IPS-NIHi7 (cell line): ENCODE measurements around the gene BOK.
"Not testable (repeated sequence)": the region's sequence is repeated elsewhere in the genome, so short reads cannot be mapped to it uniquely, and the experiment has no call there.

Experiments
- DNase-seq: peaks from one replicate; pipeline ENCODE4 v3.0.0; 2012; ENCODE audit warnings: mixed read lengths; ENCODE audit errors: extremely low spot score

BOK gene

GRCh38 chr2:241571821-241572620, 13.5 kb downstream of the BOK start:
- DNase-seq = no peak

DNA sequence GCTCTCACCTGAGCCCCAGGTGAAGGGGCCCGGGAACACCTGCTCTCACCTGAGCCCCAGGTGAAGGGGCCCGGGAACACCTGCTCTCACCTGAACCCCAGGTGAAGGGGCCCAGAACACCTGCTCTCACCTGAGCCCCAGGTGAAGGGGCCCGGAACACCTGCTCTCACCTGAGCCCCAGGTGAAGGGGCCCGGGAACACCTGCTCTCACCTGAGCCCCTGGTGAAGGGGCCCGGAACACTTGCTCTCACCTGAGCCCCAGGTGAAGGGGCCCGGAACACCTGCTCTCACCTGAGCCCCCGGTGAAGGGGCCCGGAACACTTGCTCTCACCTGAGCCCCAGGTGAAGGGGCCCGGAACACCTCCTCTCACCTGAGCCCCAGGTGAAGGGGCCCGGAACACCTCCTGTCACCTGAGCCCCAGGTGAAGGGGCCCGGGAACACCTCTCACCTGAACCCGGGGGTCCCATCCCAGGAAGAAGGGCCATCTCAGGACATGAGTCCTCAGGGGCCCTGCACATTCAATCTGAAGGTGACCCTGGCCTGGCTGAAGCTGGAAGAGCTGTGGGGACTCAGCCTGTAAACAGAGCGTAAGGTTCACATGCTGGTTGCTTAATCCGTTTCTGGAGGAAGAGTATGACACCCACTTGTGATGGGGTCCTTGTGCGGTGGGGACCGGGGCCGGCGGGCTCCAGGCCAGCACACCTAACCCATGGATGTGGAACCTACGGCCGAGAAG, 14.5 kb downstream of the BOK start:
- DNase-seq = not testable (repeated sequence)

DNA sequence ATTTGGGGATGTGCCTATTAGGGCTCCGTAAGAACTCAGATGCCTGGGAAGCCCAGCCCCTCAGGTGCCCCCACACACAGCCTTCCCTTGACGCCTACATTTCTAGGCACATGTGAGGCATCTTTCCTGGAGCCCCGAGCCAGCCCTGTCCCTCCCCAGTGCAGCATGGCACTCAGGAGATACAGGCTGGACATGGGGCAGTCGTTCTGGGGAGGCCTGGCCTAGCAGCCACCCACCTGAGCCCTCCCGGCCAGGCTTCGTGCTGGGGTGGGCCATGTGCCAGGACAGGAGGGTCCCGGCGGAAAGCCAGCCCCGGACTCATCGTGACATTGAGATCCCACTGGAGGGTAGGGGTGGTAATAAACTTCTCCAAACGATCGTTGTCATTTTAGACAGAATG, 15.2 kb downstream of the BOK start:
- DNase-seq = no peak

GRCh38 chr2:241574911-241575623, 16.5 kb downstream of the BOK start:
- no peak for DNase-seq

- no peak for DNase-seq
Observed at GRCh38 chr2:241575624-241576292, 17.2 kb downstream of the BOK start.

GRCh38 chr2:241576293-241576654, 17.7 kb downstream of the BOK start:
- DNase-seq = peak; percentile 34

DNA sequence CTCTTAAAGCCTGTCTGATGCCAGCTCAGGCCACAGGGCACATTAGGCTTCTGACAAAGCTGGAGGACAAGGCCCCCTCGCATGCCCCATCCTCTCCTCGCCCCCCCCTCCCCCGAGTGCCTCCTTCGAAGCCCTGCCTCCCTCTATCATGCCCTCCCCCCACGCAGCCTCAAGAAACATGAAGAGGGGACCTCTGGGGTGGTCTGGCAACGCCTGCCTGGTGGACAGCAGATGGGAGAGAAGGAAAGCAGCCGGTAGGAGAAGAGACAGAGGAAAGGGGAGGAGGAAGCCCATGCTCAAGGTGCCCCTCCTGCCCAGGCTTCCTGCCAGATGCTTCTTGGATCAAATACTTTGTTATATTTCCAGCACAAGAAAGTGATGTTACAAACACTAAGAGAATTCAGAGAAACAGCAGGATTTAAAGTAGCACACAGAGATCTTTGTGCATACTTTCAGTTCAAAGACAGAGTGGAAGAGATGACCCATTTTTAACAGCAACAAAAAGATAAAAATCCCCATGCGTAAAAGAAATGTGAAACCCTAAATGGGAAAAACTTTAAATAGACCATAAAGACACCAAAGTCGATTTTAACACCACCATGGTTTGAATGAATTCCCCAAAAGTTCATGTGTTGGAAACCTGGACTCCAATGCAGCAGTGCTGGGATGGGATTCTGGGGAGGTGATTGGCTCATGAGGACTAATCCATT, 19.0 kb downstream of the BOK start:
- DNase-seq = no peak

DNA sequence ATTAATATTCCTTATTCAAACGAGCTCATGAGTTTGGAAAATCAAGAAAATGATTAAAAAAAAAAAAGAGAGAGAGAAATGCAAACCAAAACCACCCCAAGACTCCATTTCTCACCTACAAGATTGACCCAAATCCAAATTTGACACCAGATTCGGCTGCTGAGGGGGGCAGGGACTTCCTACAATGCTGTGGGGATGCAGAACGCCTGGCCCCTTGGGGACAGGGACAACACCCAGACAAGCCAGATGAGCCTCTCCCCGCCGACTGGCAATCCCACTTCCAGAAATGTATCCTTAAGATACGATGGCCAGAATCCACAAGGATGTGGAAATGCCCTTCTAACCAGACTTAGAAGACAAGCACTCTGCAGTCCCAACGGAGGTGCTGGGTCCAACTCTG, 20.7 kb downstream of the BOK start:
- DNase-seq = no peak

DNA sequence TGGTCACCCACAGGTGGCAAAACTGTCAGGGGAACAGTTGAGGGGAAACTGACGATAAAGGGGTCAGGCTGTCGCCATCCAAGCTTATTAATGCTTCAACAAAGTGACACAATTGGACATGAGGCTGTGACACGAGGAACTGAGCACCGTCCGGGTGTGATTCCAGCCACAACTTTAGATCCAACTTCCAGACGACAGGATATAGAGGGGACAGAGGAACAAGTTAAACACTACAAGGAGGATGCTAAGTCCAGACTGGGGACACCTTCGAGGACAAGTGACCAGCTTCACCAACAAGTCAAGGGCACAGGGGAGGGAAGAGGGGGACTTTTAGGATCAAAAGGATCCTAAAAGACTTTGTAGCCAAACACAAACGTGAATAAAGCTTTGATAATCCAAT, 23.8 kb downstream of the BOK start:
- DNase-seq = no peak

- no peak for DNase-seq
Observed at GRCh38 chr2:241582806-241583205, 24.3 kb downstream of the BOK start.

DNA sequence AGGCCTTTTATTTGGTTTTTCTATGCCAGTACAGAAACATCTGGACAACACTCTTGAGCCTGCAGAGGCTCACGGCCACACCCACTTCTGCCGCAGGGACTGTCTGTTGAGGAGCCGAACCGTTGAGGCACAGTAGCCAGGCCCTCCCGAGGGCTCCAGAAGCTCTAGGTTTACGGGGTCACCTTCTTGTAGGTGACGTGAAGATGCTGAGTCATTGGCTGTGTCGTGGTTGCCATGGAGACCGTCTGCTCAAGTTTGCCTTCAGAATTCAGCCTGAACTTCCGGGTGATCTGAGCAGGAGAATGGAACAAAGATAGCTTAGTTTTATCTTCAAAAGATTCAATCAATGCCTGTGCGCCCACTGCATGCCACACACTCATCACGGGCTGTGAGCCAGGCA, 25.9 kb downstream of the BOK start:
- peak; percentile 54 for DNase-seq

DNA sequence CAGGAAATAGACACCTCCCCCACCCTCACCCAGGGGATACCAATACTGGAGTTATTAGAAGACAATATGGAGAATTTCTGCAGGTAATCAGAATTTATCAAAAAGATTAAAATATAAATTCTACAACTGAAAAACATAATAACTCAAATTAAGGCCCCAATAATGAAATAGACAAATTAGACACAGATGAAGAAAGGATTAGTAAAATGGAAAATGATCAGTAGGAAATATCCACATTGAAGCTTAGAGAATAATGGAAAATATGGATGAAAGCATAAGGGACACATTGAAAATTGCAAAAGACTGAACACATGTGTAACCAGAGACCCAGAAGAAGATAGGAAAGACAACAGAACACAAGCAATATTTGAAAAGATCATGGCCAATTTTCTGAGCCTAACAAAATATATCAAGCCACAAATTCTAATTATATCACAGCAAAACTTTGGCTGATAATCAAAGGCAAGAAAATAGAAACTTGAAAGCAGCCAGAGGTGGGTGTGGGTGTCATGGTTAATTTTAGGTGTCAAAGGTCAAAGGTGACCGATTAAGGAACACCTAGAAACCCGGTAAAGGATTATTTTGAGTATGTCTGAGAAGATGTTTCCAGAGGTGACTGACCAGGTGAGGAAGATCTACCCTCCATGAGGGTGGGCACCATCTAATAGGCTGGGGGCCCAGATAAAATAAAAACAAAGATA, 28.2 kb downstream of the BOK start:
- no peak for DNase-seq

- DNase-seq = not testable (repeated sequence)
Observed at GRCh38 chr2:241589863-241590262, 31.3 kb downstream of the BOK start.

- not testable (repeated sequence) for DNase-seq
Observed at GRCh38 chr2:241590496-241591455, 32.2 kb downstream of the BOK start.

GRCh38 chr2:241592126-241592845, 33.7 kb downstream of the BOK start:
- DNase-seq = no peak

GRCh38 chr2:241593271-241593670, 34.7 kb downstream of the BOK start:
- no peak for DNase-seq

GRCh38 chr2:241595600-241596140, 37.1 kb downstream of the BOK start:
- DNase-seq = peak; percentile 82

DNA sequence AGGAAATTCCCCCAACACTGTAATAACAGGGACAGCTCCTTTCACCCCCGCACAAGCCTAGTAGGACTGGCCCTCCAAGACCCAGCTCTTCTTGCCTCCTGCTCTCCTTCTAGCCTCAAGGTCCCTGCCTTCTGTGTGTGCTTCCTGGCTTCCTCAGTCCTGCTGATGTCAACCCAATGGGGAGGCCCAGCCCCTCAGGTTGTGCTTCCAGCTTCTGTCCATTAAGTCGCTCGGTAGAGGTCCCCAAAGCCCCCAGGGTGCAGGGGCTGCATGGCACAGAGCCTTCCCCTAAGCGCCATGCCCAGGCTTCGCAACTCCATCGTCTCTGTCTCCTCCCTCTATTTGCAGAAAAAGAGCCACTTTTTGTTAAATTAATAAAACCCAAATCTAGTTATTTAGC, 39.0 kb downstream of the BOK start:
- DNase-seq = no peak

GRCh38 chr2:241598061-241598460, 39.5 kb downstream of the BOK start:
- DNase-seq = no peak
